SK-N-SH treated with all-trans-retinoic acid at 6 μM for 48 hours (cell line): Measurements from ENCODE around the gene RBM38.

Experiments
- ATAC-seq: fragments of 200-7000 bp; cut with Tn5 transposase; 3 replicates; pipeline ENCODE4 v1.9.1; 2020; ENCODE audit warnings: mild to moderate bottlenecking, moderate library complexity
- ARNTL ChIP-seq: fragments of 450-650 bp; formaldehyde crosslinking; IDR thresholded peaks from 2 replicates; pipeline ENCODE4 v1.5.0; 2020; ENCODE audit warnings: low read depth, mild to moderate bottlenecking, moderate library complexity, borderline replicate concordance
- CSDC2 ChIP-seq: fragments of 250-450 bp; sonication (Bioruptor Pico); IDR thresholded peaks from 2 replicates; pipeline ENCODE4 v1.5.0; 2020; ENCODE audit warnings: mild to moderate bottlenecking, moderate library complexity
- CSRNP3 ChIP-seq: fragments of 250-450 bp; sonication (Bioruptor Pico); IDR thresholded peaks from 2 replicates; pipeline ENCODE4 v1.5.1; 2021; ENCODE audit warnings: mild to moderate bottlenecking, moderate library complexity
- ESRRG ChIP-seq: fragments of 250-450 bp; sonication (Bioruptor Pico); IDR thresholded peaks from 2 replicates; pipeline ENCODE4 v1.6.1; 2021; ENCODE audit warnings: mild to moderate bottlenecking
- GLIS3 ChIP-seq: fragments of 250-450 bp; sonication (Bioruptor Pico); IDR thresholded peaks from 2 replicates; pipeline ENCODE4 v1.5.0; 2020; ENCODE audit warnings: mild to moderate bottlenecking, moderate library complexity
- ISL1 ChIP-seq: fragments of 250-450 bp; sonication (Bioruptor Pico); IDR thresholded peaks from 2 replicates; pipeline ENCODE4 v2.1.2; 2022; ENCODE audit warnings: mild to moderate bottlenecking, moderate library complexity
- OSR1 ChIP-seq: fragments of 250-450 bp; sonication (Bioruptor Pico); IDR thresholded peaks from 2 replicates; pipeline ENCODE4 v1.8.0; 2022; ENCODE audit warnings: moderate library complexity, mild to moderate bottlenecking, inconsistent platforms
- PATZ1 ChIP-seq: fragments of 250-450 bp; sonication (Bioruptor Pico); IDR thresholded peaks from 2 replicates; pipeline ENCODE4 v1.8.0; 2020; ENCODE audit warnings: mild to moderate bottlenecking, moderate library complexity, borderline replicate concordance
- POU6F1 ChIP-seq: fragments of 250-450 bp; sonication (Bioruptor Pico); IDR thresholded peaks from 2 replicates; pipeline ENCODE4 v1.8.0; 2021; ENCODE audit warnings: low read depth, mild to moderate bottlenecking, moderate library complexity, borderline replicate concordance
- PPARA ChIP-seq: fragments of 250-450 bp; sonication (Bioruptor Pico); IDR thresholded peaks from 2 replicates; pipeline ENCODE4 v1.5.0; 2020; ENCODE audit warnings: mild to moderate bottlenecking, borderline replicate concordance
- RARB ChIP-seq: fragments of 250-450 bp; sonication (Bioruptor Pico); IDR thresholded peaks from 2 replicates; pipeline ENCODE4 v1.8.0; 2021; ENCODE audit warnings: mild to moderate bottlenecking, moderate library complexity
- TCF4 ChIP-seq: fragments of 250-450 bp; sonication (Bioruptor Pico); IDR thresholded peaks from 2 replicates; pipeline ENCODE4 v1.8.0; 2021; ENCODE audit warnings: mild to moderate bottlenecking, moderate library complexity, borderline replicate concordance
- TOX ChIP-seq: fragments of 250-450 bp; sonication (Bioruptor Pico); IDR thresholded peaks from 2 replicates; pipeline ENCODE4 v1.8.0; 2021; ENCODE audit warnings: mild to moderate bottlenecking, moderate library complexity, borderline replicate concordance
- TSHZ2 ChIP-seq: fragments of 250-450 bp; sonication (Bioruptor Pico); IDR thresholded peaks from 2 replicates; pipeline ENCODE4 v1.5.0; 2020; ENCODE audit warnings: mild to moderate bottlenecking, moderate library complexity
- ZC3H10 ChIP-seq: fragments of 250-450 bp; sonication (Bioruptor Pico); IDR thresholded peaks from 2 replicates; pipeline ENCODE4 v1.5.1; 2021; ENCODE audit warnings: mild to moderate bottlenecking, moderate library complexity
- ZFP3 ChIP-seq: fragments of 250-450 bp; sonication (Bioruptor Pico); IDR thresholded peaks from 2 replicates; pipeline ENCODE4 v1.5.0; 2020; ENCODE audit warnings: mild to moderate bottlenecking, moderate library complexity
- ZFP30 ChIP-seq: fragments of 450-650 bp; formaldehyde crosslinking; IDR thresholded peaks from 2 replicates; pipeline ENCODE4 v1.5.0; 2022; ENCODE audit warnings: mild to moderate bottlenecking, moderate library complexity
- ZNF565 ChIP-seq: fragments of 450-650 bp; formaldehyde crosslinking; conservative IDR thresholded peaks from 2 replicates; pipeline ENCODE4 v1.5.0; 2020; ENCODE audit warnings: low read depth, mild to moderate bottlenecking, moderate library complexity

The RBM38 gene

GRCh38 chr20:57451795-57452661 is 60.8 kb downstream of the RBM38 start:
- ATAC-seq, result no peak
- no peak for TF ChIP-seq PPARA
- no peak for TF ChIP-seq RARB
- TF ChIP-seq ZFP3 (CRISPR knock-in tag), result no peak
- TF ChIP-seq ZNF565 (CRISPR knock-in tag), result no peak
- no peak for TF ChIP-seq ZC3H10 (CRISPR knock-in tag)
- no peak for TF ChIP-seq TCF4
- no peak for TF ChIP-seq ARNTL (CRISPR knock-in tag)
- no peak for TF ChIP-seq CSRNP3 (CRISPR knock-in tag)
- no peak for TF ChIP-seq ISL1 (CRISPR knock-in tag)
- TF ChIP-seq TOX, result no peak
- TF ChIP-seq OSR1 (CRISPR knock-in tag), result no peak
- TF ChIP-seq CSDC2 (CRISPR knock-in tag), result no peak
- TF ChIP-seq ZFP30 (CRISPR knock-in tag), result no peak

- ATAC-seq, result no peak
Measured at GRCh38 chr20:57455386-57455785, 64.2 kb downstream of the RBM38 start.

GRCh38 chr20:57456116-57456515 is 64.9 kb downstream of the RBM38 start:
- ATAC-seq, result no peak
- TF ChIP-seq GLIS3, result no peak
- no peak for TF ChIP-seq PATZ1 (CRISPR knock-in tag)
- TF ChIP-seq ISL1 (CRISPR knock-in tag), result no peak
- no peak for TF ChIP-seq ZNF565 (CRISPR knock-in tag)

More at GRCh38 chr20:57455386-57455785, 64.2 kb downstream of the RBM38 start:
- no peak for TF ChIP-seq ZNF565 (CRISPR knock-in tag)
- no peak for TF ChIP-seq TSHZ2 (CRISPR knock-in tag)
- TF ChIP-seq ZFP30 (CRISPR knock-in tag), result no peak
- TF ChIP-seq CSDC2 (CRISPR knock-in tag), result no peak
- no peak for TF ChIP-seq ZFP3 (CRISPR knock-in tag)
- TF ChIP-seq RARB, result no peak
- no peak for TF ChIP-seq ZC3H10 (CRISPR knock-in tag)

GRCh38 chr20:57457243-57458095 is 66.3 kb downstream of the RBM38 start:
- no peak for TF ChIP-seq POU6F1 (CRISPR knock-in tag)
- TF ChIP-seq ZNF565 (CRISPR knock-in tag), result no peak
- TF ChIP-seq GLIS3, result no peak
- no peak for TF ChIP-seq OSR1 (CRISPR knock-in tag)
- TF ChIP-seq TSHZ2 (CRISPR knock-in tag), result no peak
- no peak for TF ChIP-seq ESRRG (CRISPR knock-in tag)
- ATAC-seq, result no peak
